Chondrocyte (in vitro differentiated cells): ENCODE results near the gene DUSP10. TPM values are rescaled to one million over a fixed set of nuclear protein-coding genes. Genes with fewer than 3 reads are reported as not detected.

ENCODE experiments used
- DNase-seq: peaks from one replicate; pipeline ENCODE4 v3.0.0; 2021; ENCODE audit warnings: mixed read lengths, low spot score
- H3K27ac Mint-ChIP-seq: one replicate; pipeline ENCODE4 v1.8.0; 2021; ENCODE audit warnings: mild to moderate bottlenecking, moderate library complexity, mixed read lengths; ENCODE audit not compliant: unreplicated experiment
- H3K27me3 Mint-ChIP-seq: 2 replicates; pipeline ENCODE4 v1.8.0; 2021; ENCODE audit warnings: low read depth, mixed read lengths
- H3K36me3 Mint-ChIP-seq: 2 replicates; pipeline ENCODE4 v1.8.0; 2021; ENCODE audit warnings: low read depth, mixed read lengths
- H3K4me1 Mint-ChIP-seq: 2 replicates; pipeline ENCODE4 v1.8.0; 2021; ENCODE audit warnings: low read depth, mild to moderate bottlenecking, mixed read lengths
- H3K4me3 Mint-ChIP-seq: one replicate; pipeline ENCODE4 v1.8.0; 2021; ENCODE audit warnings: mild to moderate bottlenecking, moderate library complexity, mixed read lengths; ENCODE audit not compliant: unreplicated experiment
- H3K9me3 Mint-ChIP-seq: 2 replicates; pipeline ENCODE4 v1.8.0; 2021; ENCODE audit warnings: low read depth, mixed read lengths
- total RNA-seq: library from RNA; stranded (reverse); gene quantifications from 3 replicates; pipeline ENCODE4 v1.2.1, GENCODE V29; 2021
- TF ChIP-seq, protein P1 (sequence below): fragments of 200-600 bp; sonication (generic); IDR thresholded peaks from 2 replicates; pipeline ENCODE4 v1.5.0; 2021; ENCODE audit warnings: antibody characterized with exemption, mild to moderate bottlenecking, moderate library complexity

Gene DUSP10
- total RNA-seq, 1 donor from 2014 or later: 4.1 TPM

- peaks cover 6% of the 10 kb centered on the region for H3K27me3 Mint-ChIP-seq
- DNase-seq: no peak
- no peak overlapping the region for H3K4me3 Mint-ChIP-seq
- no peak overlapping the region for H3K27ac Mint-ChIP-seq
- H3K36me3 Mint-ChIP-seq: no peaks in the 10 kb centered on the region
- H3K9me3 Mint-ChIP-seq: no peaks in the 10 kb centered on the region
- TF ChIP-seq, protein P1, sequence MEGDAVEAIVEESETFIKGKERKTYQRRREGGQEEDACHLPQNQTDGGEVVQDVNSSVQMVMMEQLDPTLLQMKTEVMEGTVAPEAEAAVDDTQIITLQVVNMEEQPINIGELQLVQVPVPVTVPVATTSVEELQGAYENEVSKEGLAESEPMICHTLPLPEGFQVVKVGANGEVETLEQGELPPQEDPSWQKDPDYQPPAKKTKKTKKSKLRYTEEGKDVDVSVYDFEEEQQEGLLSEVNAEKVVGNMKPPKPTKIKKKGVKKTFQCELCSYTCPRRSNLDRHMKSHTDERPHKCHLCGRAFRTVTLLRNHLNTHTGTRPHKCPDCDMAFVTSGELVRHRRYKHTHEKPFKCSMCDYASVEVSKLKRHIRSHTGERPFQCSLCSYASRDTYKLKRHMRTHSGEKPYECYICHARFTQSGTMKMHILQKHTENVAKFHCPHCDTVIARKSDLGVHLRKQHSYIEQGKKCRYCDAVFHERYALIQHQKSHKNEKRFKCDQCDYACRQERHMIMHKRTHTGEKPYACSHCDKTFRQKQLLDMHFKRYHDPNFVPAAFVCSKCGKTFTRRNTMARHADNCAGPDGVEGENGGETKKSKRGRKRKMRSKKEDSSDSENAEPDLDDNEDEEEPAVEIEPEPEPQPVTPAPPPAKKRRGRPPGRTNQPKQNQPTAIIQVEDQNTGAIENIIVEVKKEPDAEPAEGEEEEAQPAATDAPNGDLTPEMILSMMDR: no peak
- no peaks in the 10 kb centered on the region for H3K4me1 Mint-ChIP-seq
Measured at GRCh38 chr1:221782970-221783369, 41.1 kb upstream of the DUSP10 start.

GRCh38 chr1:221782477-221782876 lies 40.6 kb upstream of the DUSP10 start:
- no peak for DNase-seq
- H3K27ac Mint-ChIP-seq: no peak overlapping the region
- peaks cover 6% of the 10 kb centered on the region for H3K27me3 Mint-ChIP-seq
- H3K36me3 Mint-ChIP-seq: no peaks in the 10 kb centered on the region
- no peak overlapping the region for H3K4me3 Mint-ChIP-seq
- TF ChIP-seq, protein P1: no peak
- H3K4me1 Mint-ChIP-seq: no peaks in the 10 kb centered on the region
- H3K9me3 Mint-ChIP-seq: no peaks in the 10 kb centered on the region

GRCh38 chr1:221781102-221781755 lies 39.3 kb upstream of the DUSP10 start:
- TF ChIP-seq, protein P1: no peak
- peaks cover 6% of the 10 kb centered on the region for H3K27me3 Mint-ChIP-seq
- DNase-seq: no peak
- no peak overlapping the region for H3K27ac Mint-ChIP-seq
- no peaks in the 10 kb centered on the region for H3K4me1 Mint-ChIP-seq
- no peak overlapping the region for H3K4me3 Mint-ChIP-seq
- no peaks in the 10 kb centered on the region for H3K36me3 Mint-ChIP-seq
- no peaks in the 10 kb centered on the region for H3K9me3 Mint-ChIP-seq

- Mint-ChIP-seq H3K27me3 (peaks cover 6% of the 10 kb centered on the region), H3K4me3 (no peak overlapping the region), H3K4me1 (no peaks in the 10 kb centered on the region), H3K9me3 (no peaks in the 10 kb centered on the region), H3K27ac (no peak overlapping the region), H3K36me3 (no peaks in the 10 kb centered on the region)
- no peak for DNase-seq
- TF ChIP-seq, protein P1: no peak
Measured at GRCh38 chr1:221780175-221780574, 38.3 kb upstream of the DUSP10 start.

DNA sequence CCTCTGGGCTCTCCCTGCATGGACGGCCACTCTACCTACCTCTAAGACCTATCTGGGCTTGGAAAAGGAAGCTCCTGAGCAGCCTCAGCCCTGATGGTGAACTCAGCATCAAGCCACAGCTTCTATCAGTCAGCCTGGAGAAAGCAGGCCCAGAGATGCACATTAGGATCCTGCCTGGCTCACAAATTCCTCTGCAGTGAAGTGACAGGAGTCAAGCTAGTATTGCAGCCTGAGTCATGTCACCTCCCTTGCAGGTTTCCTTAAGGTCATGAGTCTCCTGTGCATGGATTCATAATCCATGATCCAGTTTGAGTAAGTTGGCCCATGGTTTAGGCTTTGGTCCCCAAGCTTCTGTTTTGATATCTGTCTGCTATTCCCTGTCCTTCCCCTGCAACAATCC lies 37.9 kb upstream of the DUSP10 start:
- TF ChIP-seq, protein P1: no peak
- no peaks in the 10 kb centered on the region for H3K36me3 Mint-ChIP-seq
- H3K4me1 Mint-ChIP-seq: no peaks in the 10 kb centered on the region
- peaks cover 5% of the 10 kb centered on the region for H3K27me3 Mint-ChIP-seq
- H3K4me3 Mint-ChIP-seq: no peak overlapping the region
- no peak overlapping the region for H3K27ac Mint-ChIP-seq
- no peak for DNase-seq
- H3K9me3 Mint-ChIP-seq: no peaks in the 10 kb centered on the region
